Activated T-helper 2 cell treated with anti-CD3 and anti-CD28 coated beads, Interferon-gamma antibody, Interleukin-2, Interleukin-4, amounts not matched to agents 10 μg/mL and 5 μg/mL and 100 μg/mL, durations not matched to agents 14 hours and 24 hours and 36 hours (primary cell): ENCODE data around the gene KCNH5. TPM values are rescaled to one million over a fixed set of nuclear protein-coding genes. Genes with fewer than 3 reads are reported as not detected.
"Not testable (repeated sequence)": the region's sequence is repeated elsewhere in the genome, so short reads cannot be mapped to it uniquely, and the experiment has no call there.

Source experiments
- DNase-seq: peaks from one replicate; pipeline ENCODE4 v3.0.0; 2021; ENCODE audit warnings: low spot score
- H3K27ac Mint-ChIP-seq: one replicate; pipeline ENCODE4 v1.8.0; 2021; ENCODE audit warnings: mixed read lengths
- H3K27me3 Mint-ChIP-seq: one replicate; pipeline ENCODE4 v1.8.0; 2021; ENCODE audit warnings: low read depth, mixed read lengths
- H3K36me3 Mint-ChIP-seq: one replicate; pipeline ENCODE4 v1.8.0; 2021; ENCODE audit warnings: low read depth, mixed read lengths
- H3K4me1 Mint-ChIP-seq: one replicate; pipeline ENCODE4 v1.8.0; 2021; ENCODE audit warnings: low read depth, mixed read lengths
- H3K4me3 Mint-ChIP-seq: one replicate; pipeline ENCODE4 v1.8.0; 2021; ENCODE audit warnings: low read depth, mild to moderate bottlenecking, moderate library complexity, mixed read lengths
- H3K9me3 Mint-ChIP-seq: one replicate; pipeline ENCODE4 v1.8.0; 2021; ENCODE audit warnings: mixed read lengths
- intact Hi-C: fragments of 100-400 bp; cut with micrococcal nuclease; formaldehyde crosslinking; loops from one replicate; pipeline ENCODE4 v1.15.1; 2023
- total RNA-seq: library from RNA; stranded (reverse); gene quantifications from 2 replicates; pipeline ENCODE4 v1.2.3, GENCODE V29; 2022

Gene KCNH5
- total RNA-seq, 1 donor from 2014 or later: not detected

GRCh38 chr14:62746881-62747280 lies 298.4 kb downstream of the KCNH5 start:
- H3K4me3 Mint-ChIP-seq, DNase-seq, H3K4me1 Mint-ChIP-seq, H3K36me3 Mint-ChIP-seq, H3K27me3 Mint-ChIP-seq, intact Hi-C loops, H3K27ac Mint-ChIP-seq, H3K9me3 Mint-ChIP-seq: not testable (repeated sequence)

GRCh38 chr14:62745496-62745895 lies 299.8 kb downstream of the KCNH5 start:
- Mint-ChIP-seq H3K4me3 (no peak overlapping the region), H3K36me3 (no peaks in the 10 kb centered on the region), H3K27ac (no peak overlapping the region), H3K27me3 (no peaks in the 10 kb centered on the region), H3K9me3 (peaks cover 4% of the 10 kb centered on the region), H3K4me1 (no peaks in the 10 kb centered on the region)
- DNase-seq: no peak
- intact Hi-C loops: no loop called here

- Mint-ChIP-seq H3K27me3 (no peaks in the 10 kb centered on the region), H3K4me3 (no peak overlapping the region)
- intact Hi-C loops: no loop called here
These were observed 301.7 kb downstream of the KCNH5 start for GRCh38 chr14:62743560-62743959.

GRCh38 chr14:62743118-62743517 lies 302.1 kb downstream of the KCNH5 start:
- H3K27me3 Mint-ChIP-seq: no peaks in the 10 kb centered on the region
- intact Hi-C loops: no loop called here
- H3K4me3 Mint-ChIP-seq: no peak overlapping the region
- no peak overlapping the region for H3K27ac Mint-ChIP-seq
- H3K4me1 Mint-ChIP-seq: no peaks in the 10 kb centered on the region
- no peaks in the 10 kb centered on the region for H3K9me3 Mint-ChIP-seq
- no peak for DNase-seq
- no peaks in the 10 kb centered on the region for H3K36me3 Mint-ChIP-seq

More at GRCh38 chr14:62743560-62743959, 301.7 kb downstream of the KCNH5 start:
- Mint-ChIP-seq H3K27ac (no peak overlapping the region), H3K9me3 (peaks cover 3% of the 10 kb centered on the region), H3K4me1 (no peaks in the 10 kb centered on the region), H3K36me3 (no peaks in the 10 kb centered on the region)
- no peak for DNase-seq

- no peak overlapping the region for H3K4me3 Mint-ChIP-seq
- no peaks in the 10 kb centered on the region for H3K36me3 Mint-ChIP-seq
- no peak overlapping the region for H3K27ac Mint-ChIP-seq
- intact Hi-C loops: no loop called here
- H3K4me1 Mint-ChIP-seq: no peaks in the 10 kb centered on the region
- H3K9me3 Mint-ChIP-seq: peaks cover 12% of the 10 kb centered on the region
- no peak for DNase-seq
- no peaks in the 10 kb centered on the region for H3K27me3 Mint-ChIP-seq
These were observed 305.6 kb downstream of the KCNH5 start for GRCh38 chr14:62739647-62740046.

- H3K4me3 Mint-ChIP-seq: no peak overlapping the region
- no peaks in the 10 kb centered on the region for H3K4me1 Mint-ChIP-seq
- peaks cover 12% of the 10 kb centered on the region for H3K9me3 Mint-ChIP-seq
- H3K27ac Mint-ChIP-seq: no peak overlapping the region
- no peaks in the 10 kb centered on the region for H3K36me3 Mint-ChIP-seq
- DNase-seq: no peak
- intact Hi-C loops: no loop called here
- H3K27me3 Mint-ChIP-seq: no peaks in the 10 kb centered on the region
These were observed 308.9 kb downstream of the KCNH5 start for GRCh38 chr14:62736048-62737043.

- H3K9me3 Mint-ChIP-seq: peaks cover 12% of the 10 kb centered on the region
- intact Hi-C loops: no loop called here
These were observed 310.4 kb downstream of the KCNH5 start for GRCh38 chr14:62734831-62735230.

GRCh38 chr14:62722406-62722805 lies 322.9 kb downstream of the KCNH5 start:
- H3K27me3 Mint-ChIP-seq: no peaks in the 10 kb centered on the region
- no peaks in the 10 kb centered on the region for H3K36me3 Mint-ChIP-seq
- H3K4me3 Mint-ChIP-seq: no peak overlapping the region
- intact Hi-C loops: no loop called here
- no peak for DNase-seq
- H3K27ac Mint-ChIP-seq: no peak overlapping the region
- no peaks in the 10 kb centered on the region for H3K4me1 Mint-ChIP-seq
- H3K9me3 Mint-ChIP-seq: peaks cover 10% of the 10 kb centered on the region

More at GRCh38 chr14:62734831-62735230, 310.4 kb downstream of the KCNH5 start:
- Mint-ChIP-seq H3K4me1 (no peaks in the 10 kb centered on the region), H3K36me3 (no peaks in the 10 kb centered on the region), H3K27ac (no peak overlapping the region), H3K27me3 (no peaks in the 10 kb centered on the region), H3K4me3 (no peak overlapping the region)
- DNase-seq: no peak

- no peaks in the 10 kb centered on the region for H3K4me1 Mint-ChIP-seq
- H3K27me3 Mint-ChIP-seq: no peaks in the 10 kb centered on the region
- intact Hi-C loops: no loop called here
- no peak overlapping the region for H3K27ac Mint-ChIP-seq
- no peak overlapping the region for H3K4me3 Mint-ChIP-seq
- peaks cover 5% of the 10 kb centered on the region for H3K9me3 Mint-ChIP-seq
- DNase-seq: no peak
- H3K36me3 Mint-ChIP-seq: no peaks in the 10 kb centered on the region
These were observed 326.6 kb downstream of the KCNH5 start for GRCh38 chr14:62718629-62719028.

- intact Hi-C loops: no loop called here
- no peaks in the 10 kb centered on the region for H3K36me3 Mint-ChIP-seq
- no peak for DNase-seq
- H3K4me1 Mint-ChIP-seq: no peaks in the 10 kb centered on the region
- peaks cover 6% of the 10 kb centered on the region for H3K9me3 Mint-ChIP-seq
- H3K27ac Mint-ChIP-seq: no peak overlapping the region
- H3K4me3 Mint-ChIP-seq: no peak overlapping the region
- no peaks in the 10 kb centered on the region for H3K27me3 Mint-ChIP-seq
These were observed 333.8 kb downstream of the KCNH5 start for GRCh38 chr14:62711351-62712023.

GRCh38 chr14:62710811-62711210 lies 334.4 kb downstream of the KCNH5 start:
- Mint-ChIP-seq H3K4me1 (no peaks in the 10 kb centered on the region), H3K9me3 (peaks cover 6% of the 10 kb centered on the region), H3K27ac (no peak overlapping the region), H3K36me3 (no peaks in the 10 kb centered on the region), H3K4me3 (no peak overlapping the region), H3K27me3 (no peaks in the 10 kb centered on the region)
- no peak for DNase-seq
- intact Hi-C loops: no loop called here

GRCh38 chr14:62709773-62710172 lies 335.5 kb downstream of the KCNH5 start:
- Mint-ChIP-seq H3K4me1 (no peaks in the 10 kb centered on the region), H3K27ac (no peak overlapping the region), H3K27me3 (no peaks in the 10 kb centered on the region), H3K4me3 (no peak overlapping the region), H3K9me3 (peaks cover 6% of the 10 kb centered on the region), H3K36me3 (no peaks in the 10 kb centered on the region)
- intact Hi-C loops: no loop called here
- DNase-seq: no peak

GRCh38 chr14:62706217-62706616 lies 339.0 kb downstream of the KCNH5 start:
- Mint-ChIP-seq H3K27ac (no peak overlapping the region), H3K9me3 (peaks cover 6% of the 10 kb centered on the region), H3K36me3 (no peaks in the 10 kb centered on the region), H3K4me3 (no peak overlapping the region), H3K27me3 (no peaks in the 10 kb centered on the region), H3K4me1 (no peaks in the 10 kb centered on the region)
- intact Hi-C loops: no loop called here
- no peak for DNase-seq
